OCI-M2 (cell line): ENCODE data around the gene P2RY8.
"Not testable (repeated sequence)": the region's sequence is repeated elsewhere in the genome, so short reads cannot be mapped to it uniquely, and the experiment has no call there.

ENCODE experiments used
- DNase-seq: peaks from one replicate; lab custom pipeline; 2025; ENCODE audit not compliant: unreplicated experiment; lab: John Stamatoyannopoulos, UW

Gene P2RY8

DNA sequence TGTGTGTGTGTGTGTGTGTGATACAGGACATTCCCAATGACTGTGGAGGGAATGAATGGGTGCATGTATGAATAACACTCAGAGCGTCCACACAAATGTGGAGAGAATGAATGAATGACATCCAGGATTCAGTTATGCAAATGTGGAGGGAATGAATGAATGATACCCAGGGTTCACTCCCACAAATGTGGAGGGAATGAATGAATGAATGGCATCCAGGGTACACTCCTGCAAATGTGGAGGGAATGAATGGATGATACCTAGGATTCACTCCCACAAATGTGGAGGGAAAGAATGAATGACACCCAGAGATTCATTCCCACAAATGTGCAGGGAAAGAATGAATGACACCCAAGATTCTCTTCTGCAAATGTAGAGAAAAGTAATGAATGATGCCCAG, 48.2 kb downstream of the P2RY8 start:
- no peak for DNase-seq

DNA sequence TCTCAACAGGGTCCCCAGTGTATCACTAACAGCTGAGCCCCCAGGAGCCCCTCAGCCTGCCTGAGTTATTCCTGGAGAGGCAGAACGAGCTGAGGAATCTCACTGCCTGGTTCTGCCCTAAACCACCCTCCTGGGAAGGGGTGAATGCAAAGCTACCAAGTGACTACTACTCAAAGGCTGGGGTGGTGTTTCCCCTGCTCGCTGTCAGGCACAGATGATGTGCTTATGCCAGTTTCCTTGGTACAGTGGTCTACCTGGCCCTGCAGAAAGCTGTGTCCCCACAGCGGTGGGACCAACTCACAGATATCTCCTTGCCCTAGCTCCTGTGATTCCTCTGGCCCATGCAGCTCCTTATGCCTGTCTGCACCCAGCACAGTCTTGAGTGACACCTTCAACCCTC, 48.8 kb downstream of the P2RY8 start:
- DNase-seq = no peak

DNA sequence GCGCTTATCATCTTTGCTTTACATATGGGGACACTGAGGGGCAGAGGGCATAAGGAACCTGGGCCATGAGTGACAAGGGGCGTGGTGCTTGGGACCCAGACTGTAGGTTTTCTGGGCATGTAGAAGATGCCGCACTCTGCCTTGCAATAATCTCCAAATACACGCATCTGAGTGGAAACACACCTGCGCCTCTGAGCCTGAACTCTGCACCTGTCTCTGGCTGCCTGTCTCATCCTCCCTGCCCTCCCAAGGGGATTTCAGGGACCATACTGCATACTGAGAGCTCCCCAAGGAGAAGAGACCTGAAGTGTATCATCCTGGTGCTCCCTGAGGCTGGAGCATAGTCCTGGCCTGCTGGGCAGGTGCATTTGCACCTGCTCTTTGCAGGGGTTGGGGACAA, 49.6 kb downstream of the P2RY8 start:
- no peak for DNase-seq

DNA sequence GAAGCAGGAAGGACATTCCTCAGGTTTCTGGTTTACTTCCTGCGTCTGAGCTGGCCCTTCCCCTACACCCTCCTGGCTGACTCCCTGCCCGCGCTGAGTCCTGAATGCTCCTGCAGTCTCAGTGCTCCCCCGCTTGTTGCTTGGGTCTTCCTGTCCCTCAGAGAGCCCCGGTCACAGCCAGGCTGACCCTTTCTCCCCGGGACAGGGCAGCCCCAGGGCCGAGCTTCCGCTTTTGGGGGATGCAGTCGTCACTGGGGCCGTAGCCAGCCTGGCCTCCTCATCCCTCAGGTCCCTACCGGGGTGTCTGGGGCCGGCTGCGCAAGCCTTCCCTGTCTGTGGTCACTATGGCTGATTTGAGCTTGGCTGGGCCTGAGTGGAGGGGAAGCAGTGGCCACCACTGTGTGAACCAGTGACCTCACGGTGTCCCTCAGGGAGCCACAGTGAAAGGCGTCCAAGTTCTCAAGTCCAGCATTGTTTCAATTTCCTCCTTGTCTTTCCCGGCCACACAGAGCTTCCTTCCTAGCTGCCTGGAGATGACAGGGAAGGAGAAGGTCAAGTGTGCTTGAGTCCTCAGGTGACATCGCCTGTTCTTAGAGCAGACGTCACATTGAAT, 50.1 kb downstream of the P2RY8 start:
- DNase-seq = no peak

DNA sequence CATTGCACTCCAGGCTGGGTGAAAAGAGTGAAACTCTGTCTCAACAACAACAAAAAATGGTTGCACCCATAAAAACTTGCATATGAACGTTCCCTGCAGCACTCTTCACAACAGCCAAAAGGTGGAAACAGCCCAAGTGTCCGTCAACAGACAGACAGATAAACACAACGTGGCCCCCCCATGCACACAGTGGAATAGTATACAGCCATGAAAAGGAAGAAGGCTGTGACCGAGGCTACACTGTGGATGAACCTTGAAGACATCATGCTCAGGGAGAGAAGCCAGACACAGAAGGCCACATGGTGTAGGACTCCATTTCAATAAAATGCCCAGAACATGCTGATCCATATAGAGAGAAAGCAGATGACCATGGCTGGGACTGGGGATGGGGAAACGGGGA, 50.8 kb downstream of the P2RY8 start:
- no peak for DNase-seq

DNA sequence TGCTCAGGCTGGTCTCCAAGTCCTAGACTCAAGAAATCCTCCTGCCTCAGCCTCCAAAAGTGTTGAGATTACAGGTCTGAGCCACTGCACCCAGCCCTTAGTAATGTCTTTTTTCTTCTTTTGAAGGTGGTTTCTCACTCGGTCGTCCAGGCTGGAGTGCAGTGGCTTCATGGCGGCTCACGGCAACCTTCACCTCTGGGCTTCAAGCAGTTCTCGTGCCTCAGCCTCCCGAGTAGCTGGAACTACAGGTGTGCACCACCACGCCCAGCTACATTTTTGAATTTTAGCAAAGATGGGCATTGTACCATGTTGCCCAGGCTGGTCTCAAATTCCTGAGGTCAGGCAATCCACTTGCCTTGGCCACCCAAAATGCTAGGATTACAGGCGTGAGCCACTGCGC, 52.0 kb downstream of the P2RY8 start:
- no peak for DNase-seq

DNA sequence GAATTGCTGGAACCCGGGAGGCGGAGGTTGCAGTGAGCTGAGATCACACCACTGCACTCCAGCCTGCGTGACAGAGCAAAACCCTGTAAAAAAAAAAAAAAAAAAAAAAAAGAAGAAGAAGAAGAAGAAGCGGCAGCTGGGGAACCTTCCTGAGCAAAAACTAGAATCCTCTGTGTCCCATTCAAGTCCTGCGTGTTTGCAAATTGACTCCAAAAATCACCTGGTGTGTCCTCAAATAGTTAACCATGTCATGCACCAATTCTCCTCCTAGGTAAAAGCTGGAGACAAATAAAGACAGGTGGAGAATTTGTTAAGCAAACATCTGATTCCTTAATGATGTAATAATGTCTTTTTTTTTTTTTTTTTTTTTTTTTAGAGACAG, 52.4 kb downstream of the P2RY8 start:
- no peak for DNase-seq

DNA sequence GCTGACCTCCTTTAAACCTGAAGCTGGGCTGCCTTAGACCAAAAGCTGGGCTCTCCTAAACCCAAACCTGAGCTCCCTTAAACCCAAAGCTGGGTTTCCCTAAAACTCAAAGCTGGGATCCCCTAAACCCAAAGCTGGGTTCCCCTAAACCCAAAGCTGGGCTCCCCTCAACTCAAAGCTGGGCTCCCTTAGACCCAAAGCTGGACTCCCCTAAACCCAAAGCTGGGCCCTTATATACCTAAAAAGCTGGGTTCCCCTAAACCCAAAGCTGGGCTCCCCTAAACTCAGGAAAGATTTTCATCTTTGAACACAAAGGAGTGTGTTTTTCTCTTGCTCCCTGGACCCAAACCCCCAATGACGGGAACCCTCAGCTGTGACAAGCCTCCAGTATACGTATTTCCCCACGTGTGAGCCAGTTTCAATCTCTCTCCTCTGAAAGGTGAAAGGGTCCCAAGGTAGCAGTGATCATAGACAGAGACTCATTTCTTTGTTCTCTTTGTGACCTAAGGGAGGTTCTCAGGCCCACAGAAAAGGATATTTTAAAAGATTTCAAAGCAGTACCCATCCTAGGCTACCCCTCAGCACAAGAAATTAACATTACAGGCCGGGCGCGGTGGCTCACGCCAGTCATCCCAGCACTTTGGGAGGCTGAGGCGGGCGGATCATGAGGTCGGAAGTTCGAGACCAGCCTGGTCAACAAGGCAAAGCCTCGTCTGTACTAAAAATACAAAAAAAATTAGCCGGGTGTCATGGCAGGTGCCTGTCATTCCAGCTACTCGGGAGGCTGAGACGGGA, 52.9 kb downstream of the P2RY8 start:
- DNase-seq = no peak

DNA sequence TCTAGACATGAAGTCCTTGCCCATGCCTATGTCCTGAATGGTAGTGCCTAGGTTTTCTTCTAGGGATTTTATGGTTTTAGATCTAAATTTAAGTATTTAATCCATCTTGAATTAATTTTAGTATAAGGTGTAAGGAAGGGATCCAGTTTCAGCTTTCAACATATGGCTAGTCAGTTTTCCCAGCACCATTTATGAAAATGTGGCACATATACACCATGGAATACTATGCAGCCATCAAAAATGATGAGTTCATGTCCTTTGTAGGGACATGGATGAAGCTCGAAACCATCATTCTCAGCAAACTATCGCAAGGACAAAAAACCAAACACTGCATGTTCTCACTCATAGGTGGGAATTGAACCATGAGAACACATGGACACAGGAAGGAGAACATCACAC, 54.5 kb downstream of the P2RY8 start:
- DNase-seq = not testable (repeated sequence)

DNA sequence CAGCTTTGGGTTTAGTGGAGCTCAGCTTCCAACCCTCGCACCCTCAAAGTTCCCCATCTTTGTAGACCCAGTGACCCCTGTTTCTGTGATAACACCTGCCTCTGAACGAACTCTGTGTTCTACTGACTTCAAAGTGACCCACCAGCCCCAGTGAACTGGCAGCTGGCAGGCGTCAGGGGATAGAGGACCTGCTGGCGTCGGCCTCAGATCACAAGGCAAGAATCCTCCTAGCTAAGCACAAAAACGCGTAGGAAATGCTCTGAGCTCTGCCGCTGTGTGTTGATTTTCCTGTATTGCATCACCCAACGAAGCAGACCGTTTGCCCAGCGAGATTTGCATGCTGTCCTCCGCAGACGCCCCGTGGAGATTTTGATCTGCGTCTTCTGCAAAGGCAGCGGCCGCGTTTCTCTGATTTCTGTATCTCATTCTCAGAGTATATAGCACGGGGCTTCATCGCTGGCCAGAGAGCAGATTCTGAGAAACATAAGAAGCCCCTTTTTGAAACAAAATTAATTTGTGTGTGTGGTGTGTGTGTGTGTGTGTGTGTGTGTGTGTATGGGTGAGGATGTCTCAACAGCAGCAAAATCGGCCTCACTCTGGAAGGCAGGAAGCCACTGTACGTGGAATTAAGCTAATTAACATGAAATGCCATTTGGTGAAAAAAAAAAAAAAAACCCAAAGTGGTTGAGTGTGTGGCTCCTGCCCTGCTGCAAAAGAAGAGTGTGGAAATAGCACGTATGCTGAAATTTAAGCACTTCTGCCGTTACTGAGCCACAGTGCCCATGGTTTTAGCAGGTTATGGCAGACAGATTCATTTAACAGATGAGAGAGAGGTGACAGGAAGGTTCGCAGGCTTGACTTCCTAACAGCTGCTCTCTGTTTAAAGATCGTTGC, 55.1 kb downstream of the P2RY8 start:
- no peak for DNase-seq

DNA sequence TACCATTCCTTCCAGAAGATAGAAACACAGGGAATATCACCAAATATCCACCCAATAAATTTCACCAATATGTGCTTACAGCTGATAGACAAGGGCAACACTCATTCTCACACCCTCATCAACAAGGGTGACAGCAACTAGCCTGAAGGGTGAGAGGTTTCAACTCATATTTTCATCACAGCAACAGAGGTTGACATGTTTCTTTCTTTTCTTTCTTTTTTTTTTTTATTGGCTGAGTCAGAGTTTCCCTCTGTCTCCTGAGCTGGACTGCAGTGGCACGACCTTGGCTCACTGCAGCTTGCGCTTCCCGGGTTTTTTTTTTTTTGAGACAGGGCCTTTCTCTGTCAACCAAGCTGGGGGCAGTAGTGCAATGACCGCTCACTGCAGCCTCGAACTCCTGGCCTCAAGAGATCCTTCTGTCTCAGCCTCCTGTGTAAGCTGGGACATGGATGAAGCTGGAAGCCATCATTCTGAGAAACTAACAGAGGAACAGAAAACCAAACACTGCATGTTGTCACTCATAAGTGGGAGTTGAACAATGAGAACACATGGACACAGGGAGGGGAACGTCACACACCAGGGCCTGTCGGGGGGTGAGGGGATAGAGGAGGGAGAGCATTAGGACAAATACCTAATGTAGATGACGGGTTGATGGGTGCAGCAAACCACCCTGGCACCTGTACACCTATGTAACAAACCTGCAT, 56.8 kb downstream of the P2RY8 start:
- no peak for DNase-seq

DNA sequence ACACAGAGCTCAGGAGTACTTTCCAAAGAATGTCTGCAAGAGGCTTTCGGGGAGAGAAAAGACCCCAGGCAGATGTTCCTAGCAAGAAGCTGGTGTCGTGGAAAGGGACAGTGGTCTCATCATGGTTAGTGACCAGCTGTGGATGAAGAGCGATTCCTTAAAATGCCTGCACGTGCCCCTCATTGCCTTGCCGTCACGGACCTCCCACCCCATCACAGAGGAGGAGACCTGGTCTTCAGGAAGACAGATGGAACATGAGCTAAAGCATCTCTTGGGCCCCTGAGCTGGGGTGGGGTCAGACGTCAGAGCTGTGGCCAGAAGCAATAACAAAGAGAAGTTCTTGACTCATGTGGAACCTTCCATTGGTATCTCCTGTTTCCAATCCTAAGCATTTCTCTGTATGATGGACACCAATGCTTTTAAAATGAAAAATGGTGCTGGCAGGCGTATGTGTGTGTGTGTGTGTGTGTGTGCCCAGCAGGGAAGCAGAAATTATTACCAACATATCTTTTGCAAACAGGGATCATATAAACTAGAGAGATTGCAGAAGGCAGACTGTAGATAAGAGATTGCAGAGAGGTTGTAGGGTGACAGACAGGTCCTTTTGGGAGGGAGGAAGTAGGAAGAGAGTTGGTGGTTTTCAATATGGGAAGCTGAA, 59.1 kb downstream of the P2RY8 start:
- no peak for DNase-seq

DNA sequence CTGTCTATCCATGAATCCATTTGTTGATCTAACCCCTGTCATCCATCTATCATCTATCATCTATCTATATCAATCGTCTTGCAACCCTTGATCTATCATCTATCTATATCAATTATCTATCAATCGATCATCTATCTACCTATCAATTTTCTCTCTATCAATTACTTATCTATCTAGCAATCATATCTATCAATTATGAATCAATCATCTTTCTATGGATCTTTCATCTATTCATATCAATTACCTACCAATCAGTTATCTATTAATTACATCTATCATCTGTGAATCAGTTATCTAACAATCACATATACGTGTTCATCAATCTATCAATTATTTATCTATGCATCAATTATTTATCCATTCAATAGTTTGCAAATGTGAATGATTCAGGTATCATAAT, 59.8 kb downstream of the P2RY8 start:
- DNase-seq = no peak

DNA sequence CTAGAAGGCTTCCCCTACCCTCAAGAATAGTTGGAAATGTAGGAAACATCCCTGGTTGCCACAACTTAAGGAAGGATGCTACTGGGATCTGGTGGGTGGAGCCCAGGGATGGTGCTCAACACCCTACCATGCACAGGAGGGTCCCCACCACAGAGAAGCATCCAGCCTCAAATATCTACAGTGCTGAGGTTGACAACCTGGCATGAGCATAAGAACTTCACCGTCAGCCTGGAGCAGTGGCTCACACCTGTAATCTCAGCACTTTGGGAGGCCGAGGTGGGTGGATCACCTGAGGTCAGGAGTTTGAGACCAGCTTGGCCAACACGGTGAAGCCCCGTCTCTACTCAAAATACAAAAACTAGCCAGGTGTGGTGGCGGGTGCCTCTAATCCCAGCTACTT, 60.3 kb downstream of the P2RY8 start:
- no peak for DNase-seq

DNA sequence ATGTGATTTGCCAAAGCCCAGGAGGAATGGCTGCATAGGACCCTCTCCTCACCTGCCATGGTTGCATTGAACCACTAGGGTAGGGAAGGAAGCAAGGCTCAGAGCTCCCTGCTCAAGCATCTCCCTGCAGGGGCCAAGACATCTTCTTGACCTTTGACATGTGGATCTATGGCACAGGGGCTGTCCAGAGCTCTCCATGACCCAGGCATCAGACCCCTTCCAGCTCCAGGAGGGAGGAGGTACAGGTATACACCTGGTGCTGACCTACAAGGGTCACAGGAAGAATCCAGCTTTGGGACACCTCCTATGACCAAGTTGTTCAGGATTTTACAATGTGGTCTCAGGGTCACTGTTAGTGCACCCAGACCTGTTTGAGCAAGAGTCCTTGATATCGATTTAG, 61.1 kb downstream of the P2RY8 start:
- no peak for DNase-seq

DNA sequence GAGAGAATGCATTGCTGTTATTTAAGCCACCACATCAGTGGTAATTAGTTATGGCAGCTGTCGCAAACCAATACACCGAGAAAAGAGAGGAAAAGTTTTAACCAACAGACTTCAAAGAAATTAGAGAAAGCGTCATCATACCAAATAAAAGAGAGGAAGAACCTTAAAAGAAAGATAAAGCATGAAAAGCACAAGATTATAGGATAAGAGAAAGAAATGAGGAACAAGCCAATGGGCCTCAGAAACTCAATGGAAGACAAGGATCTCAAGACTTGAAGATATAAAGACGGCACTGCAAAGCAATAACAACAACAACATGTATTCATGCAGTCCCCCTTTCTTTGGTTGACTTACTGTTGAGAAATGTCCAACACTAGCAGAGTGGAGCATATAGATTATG, 61.5 kb downstream of the P2RY8 start:
- no peak for DNase-seq

DNA sequence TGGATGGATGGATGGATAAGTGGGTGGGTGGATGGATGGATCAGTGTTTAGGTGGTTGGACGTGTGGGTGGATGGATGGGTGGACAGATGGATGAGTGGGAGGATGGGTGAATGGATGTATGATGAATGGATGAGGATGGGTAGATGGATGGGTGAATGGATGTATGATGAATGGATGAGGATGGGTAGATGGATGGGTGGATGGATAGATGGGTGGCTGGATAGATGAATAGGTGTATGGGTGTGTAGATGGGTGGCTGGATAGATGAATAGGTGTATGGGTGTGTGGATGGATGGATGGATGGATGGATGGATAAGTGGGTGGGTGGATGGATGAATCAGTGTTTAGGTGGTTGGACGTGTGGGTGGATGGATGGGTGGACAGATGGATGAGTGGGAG, 62.4 kb downstream of the P2RY8 start:
- not testable (repeated sequence) for DNase-seq

DNA sequence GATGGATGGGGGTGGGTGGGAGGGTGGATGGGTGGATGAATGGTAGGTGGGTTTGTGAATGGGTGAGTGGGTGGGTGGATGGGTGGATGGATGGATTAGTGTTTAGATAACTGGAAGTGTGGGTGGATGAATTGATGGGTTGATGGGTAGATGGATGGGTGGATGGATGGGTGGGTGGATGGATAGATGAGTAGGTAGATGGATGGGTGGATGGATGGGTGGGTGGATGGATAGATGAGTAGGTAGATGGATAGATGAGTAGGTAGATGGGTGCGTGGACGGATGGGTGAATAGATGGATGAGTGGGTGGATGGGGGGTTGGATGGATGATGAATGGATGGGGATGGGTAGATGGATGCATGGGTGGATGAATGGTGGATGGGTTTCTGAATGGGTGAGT, 64.0 kb downstream of the P2RY8 start:
- DNase-seq = no peak

DNA sequence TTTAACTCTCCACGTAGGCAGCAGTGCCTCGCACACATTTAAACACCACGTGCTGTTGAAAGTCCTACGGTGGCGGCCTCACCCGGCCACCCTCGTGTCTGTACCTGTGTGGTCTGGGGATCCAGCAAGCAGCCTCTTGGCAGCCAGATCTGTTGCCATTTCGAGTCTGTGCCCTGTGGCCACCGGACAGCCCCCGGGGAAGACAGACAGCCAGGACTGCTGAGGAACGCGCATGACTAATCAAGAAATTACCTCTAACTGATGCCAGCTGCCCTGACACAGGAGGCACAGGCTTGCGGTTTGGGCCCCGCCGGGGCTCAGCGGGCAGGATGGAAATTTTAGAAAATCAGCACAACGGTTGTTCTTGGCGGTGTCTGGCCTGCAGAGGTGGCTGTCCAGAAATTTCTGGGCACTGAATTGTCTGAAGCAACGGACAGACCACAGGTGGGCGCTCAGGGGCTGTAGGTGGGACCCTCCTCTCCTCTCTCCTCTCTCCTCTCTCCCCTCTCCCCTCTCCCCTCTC, 68.7 kb downstream of the P2RY8 start:
- no peak for DNase-seq

DNA sequence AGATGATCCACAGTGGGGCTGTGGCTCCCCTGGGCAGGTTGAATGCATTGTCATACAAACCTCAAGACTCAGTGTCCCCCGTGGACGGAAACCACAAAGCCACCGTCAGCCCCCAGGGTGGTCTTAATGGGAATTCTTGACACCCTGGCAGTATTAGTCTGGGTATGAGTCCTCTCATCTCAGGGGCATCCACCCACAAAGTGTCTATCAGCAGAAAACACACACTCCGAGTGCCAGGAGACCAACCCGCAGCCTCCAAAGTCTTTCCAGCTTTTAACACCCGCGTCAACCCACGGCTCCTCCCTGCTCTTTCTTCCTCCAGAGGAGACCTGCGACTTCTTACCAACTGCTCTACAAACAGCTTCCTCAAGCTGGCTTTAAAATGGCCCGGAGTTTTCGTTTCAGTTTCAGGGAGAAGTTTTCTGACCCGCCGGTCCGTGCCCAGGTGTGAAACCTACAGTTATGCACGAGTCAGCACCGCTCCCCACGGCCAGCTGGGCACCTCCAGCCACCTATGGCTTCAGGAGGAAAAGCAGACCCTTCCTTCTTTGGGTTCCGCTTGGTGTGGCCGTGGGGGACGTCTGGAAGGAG, 69.9 kb downstream of the P2RY8 start:
- no peak for DNase-seq
